GM18508 (cell line): ENCODE measurements around the gene CCDC85A.
A peak's percentile ranks its signal among the peaks of the same experiment; 100 is the strongest.
"Not testable (repeated sequence)": the region's sequence is repeated elsewhere in the genome, so short reads cannot be mapped to it uniquely, and the experiment has no call there.

Experiments
- ATAC-seq: cut with Tn5 transposase; IDR thresholded peaks from one replicate; pipeline ENCODE4 v1.9.1; 2021; ENCODE audit warnings: moderate number of reproducible peaks; ENCODE audit not compliant: insufficient read depth, unreplicated experiment

The CCDC85A gene

DNA sequence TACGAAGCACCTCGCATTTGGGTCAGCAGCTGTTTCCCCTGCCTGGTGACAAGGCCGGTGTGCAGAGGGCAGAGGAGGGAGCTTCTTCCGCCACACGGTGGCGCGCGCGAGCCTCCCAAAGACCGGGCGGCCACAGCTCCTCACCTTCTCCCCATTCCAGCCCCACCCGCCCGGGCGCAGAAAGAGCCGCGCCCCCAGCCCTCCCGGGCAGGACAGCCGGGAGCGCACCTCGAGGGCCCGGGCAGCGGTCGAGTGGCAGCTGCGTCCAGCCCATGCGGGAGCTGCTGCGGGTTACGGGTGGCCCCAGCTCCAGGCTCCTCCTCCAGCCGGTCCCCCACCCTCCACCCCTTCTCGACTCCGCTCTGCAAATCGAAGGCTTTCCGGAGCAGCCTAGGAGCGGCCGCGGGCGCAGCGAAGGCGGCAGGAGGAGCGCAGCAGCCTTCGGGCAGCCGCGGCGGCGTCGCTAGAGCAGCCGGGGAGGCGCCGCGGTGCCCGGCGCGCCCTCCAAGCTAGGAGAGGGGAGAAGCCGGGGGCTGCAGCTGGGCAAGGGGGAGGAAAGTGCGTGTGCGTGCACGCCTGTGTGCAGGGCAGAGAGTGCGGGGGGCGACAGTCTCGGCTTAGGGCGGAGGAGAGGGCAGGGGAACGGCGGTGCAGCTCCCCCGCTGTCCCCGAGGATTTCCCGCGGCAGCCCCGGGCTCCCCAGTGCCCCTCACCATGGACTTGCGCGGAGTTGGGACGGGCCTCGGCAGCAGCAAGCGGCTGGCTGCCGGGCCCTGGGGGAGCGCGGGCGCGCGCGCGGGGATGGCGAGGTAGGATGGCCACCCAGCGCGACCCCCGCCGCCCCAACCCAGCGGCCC lies at the start of gene CCDC85A:
Gene CCDC85A (plus strand): TSS at position 348 of the 857 bp plus-strand sequence. CDS start 635 bp downstream, outside the sequence.
- peak; percentile 90 for ATAC-seq

DNA sequence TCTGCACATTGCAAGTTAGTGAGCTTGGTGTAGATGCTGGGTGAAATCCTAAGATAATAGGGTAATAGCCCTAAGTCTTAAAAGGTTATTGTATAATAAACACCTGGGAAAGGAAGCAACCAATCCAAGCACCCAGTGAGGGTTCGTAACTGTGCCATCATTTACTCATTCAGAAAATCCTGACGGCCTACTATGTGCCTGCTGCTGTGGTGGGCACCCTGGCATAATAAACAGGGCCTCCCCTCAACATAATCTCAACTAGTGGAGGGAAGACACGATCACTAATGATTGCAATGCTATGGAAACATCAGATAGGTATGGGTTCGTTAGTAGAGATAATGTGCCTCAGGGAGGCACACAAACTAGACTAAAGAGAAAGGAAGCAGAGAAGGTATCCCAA lies 48.9 kb upstream of the CCDC85A start:
- ATAC-seq, result no peak

DNA sequence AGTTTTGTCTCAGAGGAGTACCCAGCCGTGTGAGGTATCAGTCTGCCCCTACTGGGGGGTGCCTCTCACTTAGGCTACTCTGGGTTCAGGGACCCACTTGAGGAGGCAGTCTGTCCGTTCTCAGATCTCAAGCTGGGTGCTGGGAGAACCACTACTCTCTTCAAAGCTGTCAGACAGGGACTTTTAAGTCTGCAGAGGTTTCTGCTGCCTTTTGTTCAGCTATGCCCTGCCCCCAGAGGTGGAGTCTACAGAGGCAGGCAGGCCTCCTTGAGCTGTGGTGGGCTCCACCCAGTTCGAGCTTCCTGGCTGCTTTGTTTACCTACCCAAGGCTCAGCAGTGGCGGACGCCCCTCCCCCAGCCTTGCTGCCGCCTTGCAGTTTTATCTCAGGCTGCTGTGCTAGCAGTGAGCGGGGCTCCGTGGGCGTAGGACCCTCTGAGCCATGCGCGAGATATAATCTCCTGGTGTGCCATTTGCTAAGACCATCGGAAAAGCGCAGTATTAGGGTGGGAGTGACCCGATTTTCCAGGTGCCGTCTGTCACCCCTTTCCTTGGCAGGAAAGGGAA lies 41.2 kb upstream of the CCDC85A start:
- not testable (repeated sequence) for ATAC-seq

DNA sequence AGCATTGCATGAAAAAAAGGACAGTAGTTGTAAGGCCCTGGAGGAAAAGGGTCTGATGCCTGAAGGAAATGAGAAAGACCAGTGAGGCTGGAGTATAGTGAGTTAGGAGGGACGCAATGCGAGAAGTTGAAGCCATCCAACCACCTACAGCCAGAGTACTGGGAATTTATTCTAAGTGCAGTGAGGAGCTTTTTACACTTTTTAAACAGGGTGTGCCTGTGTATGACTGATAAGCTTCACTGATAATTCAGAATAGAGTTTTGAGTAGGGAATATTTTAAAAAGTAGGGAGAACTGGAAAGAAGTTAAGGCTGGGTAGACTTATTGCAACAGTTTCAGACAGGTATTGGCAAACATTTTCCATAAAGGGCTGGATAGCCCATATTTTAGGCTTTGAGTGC lies 35.9 kb upstream of the CCDC85A start:
- ATAC-seq, result no peak

DNA sequence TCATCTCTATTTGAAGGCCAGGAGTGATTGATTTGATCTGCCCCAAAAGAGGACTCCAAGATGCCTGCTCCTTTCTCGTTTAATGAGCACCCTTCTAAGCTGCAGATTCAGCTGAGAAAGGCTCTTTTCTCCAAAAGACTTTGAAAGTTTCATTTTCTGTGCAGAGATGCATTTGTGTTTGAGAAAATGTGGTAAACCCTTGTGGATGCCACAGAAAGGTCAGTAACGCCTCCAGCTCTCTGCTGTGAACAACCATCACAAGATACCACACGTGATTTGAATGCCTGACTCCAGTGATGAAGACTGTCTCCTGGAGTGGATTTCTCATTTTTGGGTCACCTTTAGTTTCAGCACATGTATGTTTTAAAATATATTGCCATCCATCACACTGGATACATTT lies 35.0 kb upstream of the CCDC85A start:
- no peak for ATAC-seq

DNA sequence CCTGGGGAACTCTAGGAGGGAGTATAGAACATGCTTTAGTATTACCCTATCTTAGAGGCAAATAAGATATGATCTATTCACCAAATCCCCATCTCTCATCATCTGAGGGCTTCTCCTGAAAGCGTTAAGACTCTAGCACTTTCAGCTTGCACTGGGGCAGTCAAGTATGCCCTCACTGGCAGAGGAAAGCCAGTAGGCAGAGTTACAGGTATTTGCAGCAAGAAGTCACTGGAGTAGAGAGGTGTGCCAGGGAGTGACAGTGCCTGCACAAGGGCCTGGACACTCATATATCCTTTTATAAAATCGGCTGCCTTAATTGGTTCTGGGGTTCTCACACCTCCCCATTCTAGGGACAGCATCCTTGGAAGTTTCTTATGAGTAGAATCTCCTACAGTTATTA lies 31.9 kb upstream of the CCDC85A start:
- no peak for ATAC-seq

DNA sequence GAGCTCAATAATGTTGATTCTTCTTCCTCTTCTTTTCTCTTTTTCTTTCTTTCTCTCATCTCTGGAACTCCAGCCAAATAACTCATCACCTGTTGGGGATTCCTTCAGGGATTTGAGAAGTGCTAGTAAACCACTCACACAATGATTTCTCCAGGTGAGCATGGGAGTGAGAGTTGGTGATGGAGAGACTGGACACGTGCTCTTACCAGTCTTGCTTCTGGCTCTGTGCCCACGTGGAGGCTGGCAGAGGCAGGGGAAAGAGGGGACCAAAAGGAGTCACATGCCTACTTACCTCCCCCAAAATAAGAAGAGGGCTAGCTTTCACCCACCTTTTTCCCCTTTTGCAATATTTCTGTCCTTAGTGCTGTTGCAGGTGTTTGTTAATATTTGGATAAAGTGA lies 28.6 kb upstream of the CCDC85A start:
- ATAC-seq, result no peak

DNA sequence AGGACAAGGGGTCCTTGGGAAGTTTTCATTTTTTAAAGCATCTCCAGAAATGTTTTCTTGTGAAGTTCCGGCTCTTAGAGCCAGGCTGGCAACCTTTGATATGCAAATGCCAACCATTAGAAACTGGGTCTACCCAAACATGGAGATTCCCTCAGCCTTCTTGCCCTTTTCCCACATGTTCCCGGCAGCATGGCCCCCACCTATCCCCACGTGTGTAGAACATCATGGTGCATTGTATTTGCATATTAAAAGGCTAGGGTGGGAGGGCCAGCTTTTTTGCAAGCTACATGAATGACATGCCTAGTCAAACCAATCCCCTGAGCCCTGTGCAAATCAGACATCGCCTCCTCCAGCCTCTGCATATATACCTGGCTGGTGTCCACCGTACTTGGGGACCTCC lies 23.9 kb upstream of the CCDC85A start:
- ATAC-seq, result not testable (repeated sequence)

DNA sequence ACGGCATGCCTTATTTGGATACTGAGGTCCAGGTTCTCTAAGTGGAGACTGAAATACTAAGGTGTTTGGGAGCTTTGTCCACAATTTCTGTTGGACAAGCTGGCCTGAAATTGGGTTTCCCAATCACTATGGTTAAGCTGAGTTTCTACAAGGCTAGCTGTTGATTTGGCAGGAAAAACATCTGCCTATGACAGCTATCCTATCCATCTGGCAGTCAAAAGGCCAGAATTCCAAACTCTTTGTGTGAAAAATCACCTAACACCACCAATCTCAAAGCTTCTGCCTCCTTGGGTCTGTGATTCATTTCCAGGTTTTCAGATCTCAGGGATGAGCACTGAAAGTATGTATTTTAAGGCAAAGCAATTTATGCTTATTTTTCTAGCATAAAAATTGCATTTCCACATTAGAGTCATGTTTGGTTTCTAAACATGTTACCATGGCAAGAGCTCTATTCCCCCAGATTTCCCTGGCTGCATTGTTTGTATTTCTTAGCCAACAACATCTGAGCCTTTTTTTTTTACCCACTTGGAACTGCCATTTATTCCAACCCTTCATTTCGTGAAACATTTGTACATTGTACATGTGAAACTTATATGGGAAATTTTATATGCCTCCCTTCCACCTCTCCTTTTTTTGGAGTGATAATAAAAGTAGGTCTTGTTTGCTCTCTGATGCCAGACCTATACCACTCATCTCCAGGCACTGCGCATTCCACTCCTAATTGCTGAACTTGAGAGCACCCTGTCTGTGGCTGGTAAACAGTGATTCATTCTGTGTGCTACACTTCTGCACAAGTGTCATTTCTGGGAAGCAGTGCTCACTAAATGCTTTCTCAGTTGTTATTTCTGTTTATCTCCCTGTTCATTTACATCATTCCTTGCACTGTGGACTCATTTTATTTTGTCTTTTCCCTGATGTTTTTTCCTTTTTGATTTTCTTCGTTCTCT lies 15.9 kb upstream of the CCDC85A start:
- no peak for ATAC-seq

DNA sequence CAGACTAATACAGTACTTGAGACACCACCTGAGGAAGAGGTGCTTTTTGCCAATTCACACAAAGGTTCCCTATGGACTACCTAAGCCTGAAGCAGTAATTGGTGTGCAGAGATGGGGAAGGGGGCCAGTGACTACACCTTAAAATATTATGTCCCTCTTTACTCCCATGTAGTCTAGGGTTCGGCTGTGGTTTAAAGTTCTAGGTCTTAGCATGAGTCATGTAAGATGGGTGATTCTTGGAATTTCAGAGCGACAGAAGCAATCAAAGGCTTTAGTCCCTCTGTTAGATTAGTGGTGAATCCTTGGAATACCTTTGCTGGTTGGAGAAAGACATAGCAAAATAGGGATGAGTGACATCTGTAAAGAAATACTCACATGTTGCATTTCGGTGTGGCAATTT lies 14.3 kb upstream of the CCDC85A start:
- ATAC-seq, result no peak

DNA sequence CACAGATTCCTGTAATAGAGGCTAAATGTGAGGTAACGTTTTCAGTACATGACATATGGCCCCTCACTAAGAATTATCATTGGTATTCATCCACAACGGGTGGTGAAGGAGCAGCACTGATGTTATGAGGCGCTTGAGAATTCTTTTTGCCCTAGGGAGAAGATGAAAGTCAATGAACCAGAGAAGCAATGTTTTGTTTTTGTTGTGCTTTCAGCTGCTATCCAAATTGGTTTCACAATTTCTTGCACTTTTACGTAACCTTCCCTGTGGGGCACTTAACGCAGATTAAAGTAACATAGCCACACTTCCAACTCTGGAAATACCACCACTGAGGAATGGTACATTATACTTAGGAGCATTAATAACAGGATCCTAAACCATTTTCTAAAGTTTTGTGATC lies 13.3 kb upstream of the CCDC85A start:
- ATAC-seq, result no peak

DNA sequence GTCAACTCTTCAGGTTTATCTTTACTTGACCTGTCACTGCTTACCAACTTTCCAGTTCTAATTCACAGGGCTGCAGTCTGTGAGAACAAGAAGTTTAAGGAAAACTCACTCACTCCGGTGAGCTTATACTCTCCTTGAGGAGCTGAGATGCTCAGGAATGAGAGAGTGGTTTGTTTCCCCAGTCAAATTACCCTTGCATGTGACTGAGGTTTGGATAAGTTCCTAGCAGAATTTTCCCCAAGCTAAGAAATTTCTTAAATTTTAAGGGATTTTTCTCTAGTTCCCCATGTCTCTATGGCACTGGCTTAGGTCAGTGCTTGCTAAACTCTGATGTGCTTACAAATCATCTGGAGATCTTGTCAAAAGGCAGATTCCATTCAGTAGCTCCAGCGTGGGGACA lies 12.8 kb upstream of the CCDC85A start:
- ATAC-seq, result no peak

DNA sequence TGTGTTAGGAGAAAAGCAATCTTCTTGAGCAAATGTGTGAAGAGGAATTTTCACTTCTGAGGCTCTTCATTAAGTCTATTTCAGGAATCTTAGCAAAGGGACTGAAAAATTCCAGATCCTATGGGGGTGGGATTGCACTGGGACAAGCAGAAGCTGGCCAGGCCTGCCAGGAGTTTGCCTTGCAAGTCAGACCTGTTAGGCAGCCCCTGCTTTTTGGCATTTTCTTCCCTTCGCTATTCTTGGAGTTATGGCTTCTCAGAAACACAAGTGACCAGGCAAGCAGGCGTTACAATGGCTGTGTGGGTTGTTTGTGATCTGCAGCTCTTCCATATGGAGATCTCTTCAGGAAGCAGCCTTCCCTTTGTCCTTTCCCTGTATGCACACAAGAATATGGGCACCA lies 8.0 kb upstream of the CCDC85A start:
- ATAC-seq, result no peak

DNA sequence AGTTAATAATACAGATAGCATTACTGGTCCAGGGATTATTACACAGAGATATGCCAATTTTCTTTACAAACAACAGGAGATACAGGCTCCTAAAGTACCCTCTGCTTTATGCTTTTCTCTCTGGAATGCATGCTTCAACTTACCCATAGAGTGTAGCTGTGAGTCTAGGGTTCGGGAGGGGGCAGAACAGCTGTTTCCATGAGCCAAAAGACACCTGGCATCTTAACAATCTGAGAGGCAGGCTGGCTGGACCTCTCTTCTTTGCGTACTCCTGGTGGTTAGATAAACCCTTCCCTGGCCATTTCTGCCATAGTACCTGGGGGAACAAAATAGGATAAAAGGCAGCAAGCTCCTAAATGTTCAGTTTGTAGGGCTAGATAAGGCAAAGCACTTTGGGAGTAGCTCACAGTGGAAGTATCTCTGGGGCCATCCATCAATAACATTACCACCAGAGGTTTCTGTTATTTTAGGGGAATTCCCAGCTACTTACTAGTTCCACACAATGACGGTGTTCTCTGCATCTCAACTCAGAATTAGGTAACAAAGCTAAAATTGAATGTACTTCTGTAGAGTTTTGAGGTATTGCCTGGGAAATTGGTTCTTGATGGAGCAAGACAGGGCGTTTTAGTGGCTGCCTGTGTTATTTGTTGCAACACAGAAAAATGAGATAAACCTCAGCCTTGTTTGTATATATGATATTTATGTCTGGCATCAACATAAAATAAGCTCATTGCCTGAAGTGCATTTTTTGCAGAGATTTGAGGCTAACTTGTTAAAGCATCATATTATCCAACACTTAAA lies 6.2 kb upstream of the CCDC85A start:
- peak; percentile 95 for ATAC-seq

DNA sequence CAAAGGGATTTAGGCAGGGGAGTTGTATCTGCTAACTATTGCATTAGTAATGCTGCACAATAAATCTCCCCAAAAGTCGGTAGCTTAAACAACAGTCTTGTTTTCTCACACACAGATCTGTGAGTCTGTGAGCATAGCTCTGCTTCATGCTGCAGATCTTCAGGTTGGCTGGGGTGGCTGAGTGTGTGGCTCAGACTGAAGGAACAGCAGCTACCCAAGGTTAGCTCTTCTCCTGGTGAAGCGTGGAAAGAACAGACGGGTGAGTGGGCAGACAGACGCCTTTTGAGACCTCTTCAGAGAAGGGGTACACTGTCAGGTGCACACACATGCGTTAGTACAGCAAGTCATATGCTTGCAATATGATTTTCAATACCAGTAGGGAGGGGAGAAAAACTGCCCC lies 3.9 kb upstream of the CCDC85A start:
- ATAC-seq, result no peak

DNA sequence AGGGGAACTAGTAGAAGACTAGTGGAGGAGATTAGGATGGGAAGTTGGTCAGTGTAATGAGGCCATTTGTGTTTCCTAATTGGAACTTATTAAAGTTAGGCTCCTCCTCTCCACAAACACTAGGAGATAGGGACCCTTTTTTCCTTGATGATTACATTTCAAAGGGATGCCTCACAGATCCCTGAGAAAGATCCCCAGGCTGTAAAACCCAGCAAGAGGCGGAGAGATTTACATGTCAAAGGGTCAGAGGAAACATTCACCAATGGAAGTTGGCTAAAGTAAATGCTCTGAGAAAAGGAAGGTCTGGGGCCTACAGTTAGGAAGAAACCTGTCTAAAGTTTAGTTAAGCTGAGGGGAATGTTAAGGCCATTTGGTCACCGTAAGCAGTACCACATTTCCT lies 1.4 kb upstream of the CCDC85A start:
- no peak for ATAC-seq

DNA sequence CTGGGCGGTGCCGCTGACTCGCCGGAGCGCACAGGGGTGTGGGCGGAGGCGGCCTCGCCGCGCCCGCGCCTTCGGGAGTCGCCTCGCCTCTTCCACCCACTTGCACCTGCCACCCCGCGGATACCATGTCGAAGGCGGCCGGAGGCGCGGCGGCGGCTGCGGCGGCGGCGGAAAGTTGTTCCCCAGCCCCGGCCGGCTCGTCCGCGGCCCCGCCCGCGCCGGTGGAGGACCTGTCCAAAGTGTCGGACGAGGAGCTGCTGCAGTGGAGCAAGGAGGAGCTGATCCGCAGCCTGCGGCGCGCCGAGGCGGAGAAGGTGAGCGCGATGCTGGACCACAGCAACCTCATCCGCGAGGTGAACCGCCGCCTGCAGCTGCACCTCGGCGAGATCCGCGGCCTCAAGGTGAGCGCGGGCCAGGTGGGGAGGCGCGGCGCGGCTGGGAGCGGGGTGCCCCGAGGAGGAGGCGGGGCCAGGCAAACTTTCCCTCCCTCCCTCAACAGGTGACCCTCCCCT lies 766 bp downstream of the CCDC85A start:
- no peak for ATAC-seq

DNA sequence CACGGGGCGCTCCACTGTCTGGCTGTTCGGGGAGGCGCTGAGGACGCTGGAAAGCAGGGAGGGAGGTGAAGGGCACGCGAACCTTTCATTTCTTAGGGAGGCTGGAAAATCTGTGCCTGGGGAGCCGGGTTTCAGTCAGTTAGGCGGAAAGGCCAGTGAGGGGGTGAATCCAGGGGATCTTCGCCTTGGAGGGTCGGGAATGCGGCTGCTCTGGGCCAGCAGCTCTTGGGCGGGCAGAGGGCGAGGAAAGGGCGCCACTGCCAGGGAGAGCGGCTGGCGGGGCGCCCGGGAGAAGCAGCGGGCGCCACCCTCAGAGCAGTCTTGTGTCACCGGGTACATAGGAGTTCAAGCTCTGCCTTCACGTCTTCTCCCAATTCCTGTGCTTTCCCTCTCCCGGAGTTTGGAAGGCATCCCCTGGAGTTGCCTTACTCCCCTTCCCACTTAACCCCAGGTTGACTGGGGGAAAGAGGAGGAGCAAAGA lies 1.4 kb downstream of the CCDC85A start:
- ATAC-seq, result no peak

DNA sequence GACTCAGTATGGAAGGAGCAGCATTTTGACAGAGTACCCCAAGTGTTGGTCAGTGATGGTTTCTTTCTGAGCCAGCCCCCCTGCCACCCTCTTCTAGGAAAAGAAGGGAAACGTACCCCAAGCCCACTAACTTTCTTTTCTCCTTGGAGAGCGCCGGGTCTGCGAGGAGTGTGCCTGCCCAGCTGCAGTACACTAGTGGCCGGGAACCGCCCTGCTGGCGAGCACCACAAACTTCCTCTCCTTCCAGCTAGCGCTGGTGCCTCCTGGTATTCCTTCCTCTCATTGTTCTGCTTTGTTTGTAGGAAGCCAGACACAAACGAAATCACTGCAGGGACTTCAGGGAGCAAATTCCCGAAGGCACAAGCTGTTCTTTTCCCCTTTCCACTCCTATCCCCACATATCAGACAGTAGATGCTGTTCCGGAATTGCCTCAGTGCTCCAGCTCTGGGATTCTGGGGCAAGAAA lies 1.8 kb downstream of the CCDC85A start:
- ATAC-seq, result no peak

DNA sequence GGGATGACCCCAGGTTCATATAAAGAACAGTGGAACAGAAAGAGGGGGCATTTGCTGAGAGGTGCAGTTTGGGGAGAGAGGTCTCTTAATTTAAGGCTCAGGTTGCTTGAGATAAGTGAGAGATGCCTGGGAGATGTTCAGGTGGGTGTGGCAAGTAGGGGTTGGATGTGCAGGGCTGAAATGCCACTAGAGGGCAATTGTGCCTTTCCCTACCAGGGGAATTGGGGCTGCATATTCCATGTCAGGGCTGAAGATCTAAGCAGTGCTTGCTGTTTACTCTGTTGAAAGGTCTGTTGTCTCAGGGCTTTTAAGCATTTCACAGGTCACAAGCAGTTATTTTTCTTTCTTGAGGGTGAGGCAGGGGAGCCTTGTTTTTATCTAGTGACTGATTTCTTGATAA lies 7.8 kb downstream of the CCDC85A start:
- ATAC-seq, result no peak
